Hematopoietic multipotent progenitor cell (in vitro differentiated cells): ENCODE results near the gene GAS2. TPM values are rescaled to one million over a fixed set of nuclear protein-coding genes. Genes with fewer than 3 reads are reported as not detected.

Source experiments
- DNase-seq, 3 donors: peaks; one replicate each; pipeline ENCODE4 v3.0.0-alpha.2; 2011 to 2015; ENCODE audit warnings: low read depth in 2 of 3, low spot score in 2 of 3
- total RNA-seq: library from RNA; depleted of rRNA; stranded (reverse); fragments of >200 nt; gene quantifications from one replicate; pipeline ENCODE4 v1.2.3, GENCODE V29; 2012

GAS2 gene
- total RNA-seq, 1 donor: 4.8 TPM

GRCh38 chr11:22785251-22785650 lies 118.8 kb downstream of the GAS2 start:
- DNase-seq: no peak

- no peak for DNase-seq
These were observed 120.1 kb downstream of the GAS2 start for GRCh38 chr11:22786475-22786874.

- no peak for DNase-seq
These were observed 120.6 kb downstream of the GAS2 start for GRCh38 chr11:22787055-22787454.

- peak; percentile 1 to 70 (median 19) for DNase-seq
These were observed 121.2 kb downstream of the GAS2 start for GRCh38 chr11:22787551-22788162.

DNA sequence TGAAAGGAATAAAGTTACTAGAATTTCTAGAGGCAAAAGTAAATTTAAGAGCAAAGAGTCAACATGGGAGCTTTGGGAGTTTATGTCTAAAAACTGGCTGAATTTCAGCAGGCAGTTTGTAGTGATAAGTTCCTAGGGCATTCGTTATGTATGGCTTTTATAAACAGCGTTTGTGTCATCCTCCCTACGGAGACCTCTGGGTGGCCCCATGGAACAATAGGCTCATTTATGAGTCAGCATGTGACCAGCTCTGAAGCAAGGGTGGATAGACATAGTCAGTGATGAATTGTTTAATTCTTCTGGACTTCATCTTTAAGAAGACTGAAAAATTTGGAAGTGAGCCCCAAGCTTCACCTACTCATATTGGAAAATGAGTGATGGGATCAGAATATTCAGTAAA lies 126.1 kb downstream of the GAS2 start:
- DNase-seq: no peak

- no peak for DNase-seq
These were observed 129.5 kb downstream of the GAS2 start for GRCh38 chr11:22795914-22796313.

DNA sequence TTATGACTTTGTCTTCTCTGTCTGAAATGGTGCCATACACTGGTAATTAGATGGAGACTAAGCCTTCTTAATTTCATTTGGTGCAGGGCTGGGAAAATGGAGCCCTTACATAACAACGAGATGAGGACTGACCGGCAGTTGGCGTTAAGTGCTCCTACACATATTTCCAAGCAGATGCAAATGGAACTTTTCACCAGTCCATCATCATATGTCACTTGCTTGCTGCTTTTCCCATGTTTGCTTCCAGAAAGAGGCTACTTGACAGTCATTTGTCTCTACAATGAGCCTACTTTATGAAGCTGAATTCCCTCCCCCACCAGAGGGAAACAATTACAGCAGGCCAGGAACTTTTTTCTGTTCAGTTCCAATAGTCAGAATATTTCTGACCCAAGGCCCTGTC lies 130.6 kb downstream of the GAS2 start:
- no peak for DNase-seq

DNA sequence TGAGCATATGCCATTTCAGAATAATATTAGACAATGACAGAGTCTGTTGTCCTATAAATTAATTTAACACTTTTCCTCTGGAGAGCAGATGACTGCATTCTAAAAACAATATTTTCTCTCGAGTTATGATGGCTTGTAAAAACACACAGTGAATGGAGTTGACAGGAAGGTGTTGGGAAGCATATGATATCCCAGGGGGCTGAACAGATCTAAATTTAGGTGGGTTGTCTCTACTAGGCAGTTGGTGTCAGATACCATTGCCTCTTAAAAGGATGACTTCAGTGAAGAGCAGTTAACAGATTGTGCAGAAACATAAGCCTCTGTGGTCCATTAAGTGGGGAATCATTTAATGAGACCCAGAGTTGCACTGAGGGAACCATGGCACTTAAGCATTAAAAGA lies 132.5 kb downstream of the GAS2 start:
- DNase-seq: no peak

DNA sequence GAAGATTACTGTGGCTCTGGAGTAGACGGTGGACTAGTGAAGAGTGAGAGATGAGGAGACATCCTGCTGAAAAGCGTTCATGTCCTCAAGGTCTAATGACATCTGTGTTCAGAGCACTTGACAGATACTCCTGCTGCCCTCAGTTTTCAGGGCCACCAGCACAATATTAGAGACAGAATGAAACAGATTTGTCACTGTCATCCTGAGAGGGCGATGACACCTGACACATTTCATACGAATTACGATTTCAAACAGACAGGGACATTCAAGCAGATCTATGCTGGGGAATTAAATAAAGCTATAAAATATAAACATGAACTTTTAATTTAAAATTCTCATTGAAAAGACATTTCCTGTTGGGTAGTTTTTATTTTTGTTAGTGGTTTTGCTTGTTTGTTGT lies 134.1 kb downstream of the GAS2 start:
- DNase-seq: no peak

DNA sequence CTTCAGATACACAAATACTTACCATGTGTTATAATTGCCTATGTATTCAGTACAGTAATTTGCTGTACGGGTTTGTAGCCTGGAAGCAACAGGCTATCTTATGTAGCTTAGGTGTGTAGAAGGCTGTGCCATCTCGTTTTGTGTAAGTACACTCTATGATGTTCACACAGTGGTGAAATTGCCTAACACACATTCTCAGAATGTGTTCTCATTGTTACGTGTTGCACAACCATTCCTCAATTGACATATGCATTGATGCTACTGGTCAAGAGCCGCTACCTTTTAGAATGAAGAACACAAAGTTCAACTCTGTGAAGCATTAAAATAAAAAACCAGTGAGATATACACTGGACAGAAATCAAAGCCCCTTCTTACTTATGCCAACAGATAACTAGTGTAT lies 136.4 kb downstream of the GAS2 start:
- no peak for DNase-seq

- no peak for DNase-seq
These were observed 141.0 kb downstream of the GAS2 start for GRCh38 chr11:22807391-22807790.

DNA sequence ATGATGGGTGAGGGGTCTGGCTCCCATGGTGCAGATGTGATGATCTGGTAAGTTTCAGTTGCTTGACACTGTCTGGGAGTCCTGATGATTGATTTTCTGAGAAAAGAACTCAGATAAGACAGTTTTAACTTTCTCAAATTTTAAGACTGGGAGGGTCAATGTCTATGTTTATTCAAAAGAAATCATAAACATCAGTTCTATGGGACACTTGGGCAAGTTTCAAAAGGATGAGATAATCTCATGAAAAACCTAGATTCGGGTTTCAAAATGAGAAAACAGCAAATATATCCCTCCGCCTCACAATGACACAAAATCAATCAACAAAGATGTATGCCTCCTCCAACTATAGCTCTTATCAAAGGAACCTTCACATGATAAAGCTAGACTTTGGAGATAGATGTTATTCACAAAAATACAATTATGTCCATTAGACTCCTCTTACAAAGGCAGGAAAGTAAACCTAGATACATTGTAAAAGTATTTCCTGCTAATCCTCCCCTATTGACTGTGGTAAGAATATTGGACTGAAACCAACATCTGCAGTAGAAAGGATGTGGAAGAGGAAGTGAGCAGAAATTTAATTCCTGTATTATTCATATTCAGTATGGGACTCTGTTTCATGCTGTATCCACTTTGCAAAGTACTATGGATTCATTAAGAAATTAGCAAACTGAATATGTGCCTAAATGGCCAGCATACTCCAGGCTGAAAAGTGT lies 141.6 kb downstream of the GAS2 start:
- peak in 1 of 3 donors; percentile 34 for DNase-seq

- no peak for DNase-seq
These were observed 142.3 kb downstream of the GAS2 start for GRCh38 chr11:22808571-22809197.

DNA sequence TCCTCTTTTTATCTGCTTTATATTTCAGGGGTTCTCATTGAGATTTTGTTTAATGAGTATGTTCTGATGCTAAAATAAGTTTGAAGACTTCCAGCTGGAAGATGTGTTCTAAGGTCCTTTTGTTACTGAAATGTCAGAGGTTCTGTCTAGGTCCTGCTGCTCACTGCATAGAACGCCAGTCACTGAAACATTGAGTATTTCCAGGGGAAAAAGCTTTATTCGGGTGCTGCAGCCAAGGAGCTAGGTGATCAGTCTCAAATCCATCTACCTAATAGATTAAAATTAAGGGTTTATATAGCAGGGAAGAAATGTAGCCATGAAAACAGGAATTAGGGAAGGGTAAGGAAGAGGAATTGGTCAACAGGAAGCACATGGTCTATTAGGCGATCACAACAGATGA lies 143.5 kb downstream of the GAS2 start:
- no peak for DNase-seq

DNA sequence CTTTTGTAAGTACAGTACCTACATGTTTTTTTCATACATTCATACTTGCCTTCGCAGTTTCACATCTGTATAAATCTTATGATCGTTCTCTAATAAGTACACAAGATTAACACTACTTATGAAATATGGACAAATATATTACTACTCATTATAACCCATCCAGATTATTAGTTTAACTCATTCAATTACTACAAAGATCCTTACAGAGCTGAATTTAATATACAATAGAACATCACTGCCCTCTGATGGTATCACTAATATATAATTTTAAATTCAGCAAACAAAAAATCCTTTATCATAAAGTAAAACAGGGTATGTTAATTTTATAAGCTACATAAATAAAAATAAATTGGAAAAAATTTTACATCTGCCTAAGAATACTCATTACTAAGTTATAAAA lies 155.8 kb downstream of the GAS2 start:
- DNase-seq: no peak

DNA sequence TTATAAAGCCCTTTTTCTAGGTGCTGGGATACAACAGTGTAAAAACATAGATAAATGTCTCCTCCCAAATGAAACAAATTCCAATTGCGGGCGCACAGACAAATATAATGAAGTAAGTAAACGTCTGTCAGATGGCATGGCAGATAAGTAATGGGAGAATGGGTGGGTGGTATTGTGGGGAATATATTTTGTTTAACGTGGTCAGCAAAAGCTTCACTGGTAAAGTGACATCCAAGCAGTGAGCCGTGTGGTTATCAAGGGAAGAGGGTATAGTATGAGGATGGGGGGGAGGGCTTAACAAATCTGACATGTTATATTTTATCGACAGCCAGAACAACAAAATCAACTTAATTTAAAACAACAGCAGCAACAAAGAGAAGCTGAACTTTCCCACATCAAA lies 162.0 kb downstream of the GAS2 start:
- DNase-seq: no peak

- peak; percentile 85 to 99 (median 97) for DNase-seq
These were observed 163.0 kb downstream of the GAS2 start, which contains the start of gene SVIP for GRCh38 chr11:22829231-22830081. Gene SVIP, minus strand, starts transcription at chr11:22829801. Its CDS starts 53 bp downstream, at chr11:22829748.

GRCh38 chr11:22830082-22830414 lies 163.6 kb downstream of the GAS2 start:
- no peak for DNase-seq

DNA sequence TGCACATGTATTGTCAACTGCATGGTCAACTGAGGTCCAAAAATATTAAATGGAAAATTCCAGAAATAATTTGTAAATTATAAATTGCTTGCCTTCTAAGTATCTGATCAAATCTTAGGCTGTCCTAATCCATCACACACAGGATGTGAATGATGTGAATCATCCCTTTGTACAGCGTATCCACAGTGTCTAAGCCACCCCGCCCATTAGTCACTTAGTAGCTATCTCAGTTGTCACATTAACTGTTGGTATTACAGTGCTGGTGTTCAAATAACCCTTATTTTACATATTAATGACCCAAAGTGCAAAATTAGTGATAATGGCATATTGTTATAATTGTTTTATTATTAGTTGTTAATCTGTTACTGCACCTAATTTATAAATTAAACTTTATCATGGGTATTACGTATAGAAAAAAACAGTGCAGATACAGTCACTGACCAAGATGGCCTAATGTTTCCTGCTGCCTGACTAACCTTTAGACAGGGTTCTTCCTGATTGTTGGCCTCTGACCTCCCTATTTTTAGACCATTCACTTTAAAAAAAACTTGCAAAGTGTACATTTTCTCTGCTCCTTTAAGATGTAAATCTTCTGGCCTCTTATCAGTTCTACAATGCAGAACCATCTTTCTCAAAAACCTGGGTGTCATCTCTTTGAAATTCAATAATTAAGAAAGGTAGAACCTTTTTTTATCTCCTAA lies 166.1 kb downstream of the GAS2 start:
- no peak for DNase-seq

DNA sequence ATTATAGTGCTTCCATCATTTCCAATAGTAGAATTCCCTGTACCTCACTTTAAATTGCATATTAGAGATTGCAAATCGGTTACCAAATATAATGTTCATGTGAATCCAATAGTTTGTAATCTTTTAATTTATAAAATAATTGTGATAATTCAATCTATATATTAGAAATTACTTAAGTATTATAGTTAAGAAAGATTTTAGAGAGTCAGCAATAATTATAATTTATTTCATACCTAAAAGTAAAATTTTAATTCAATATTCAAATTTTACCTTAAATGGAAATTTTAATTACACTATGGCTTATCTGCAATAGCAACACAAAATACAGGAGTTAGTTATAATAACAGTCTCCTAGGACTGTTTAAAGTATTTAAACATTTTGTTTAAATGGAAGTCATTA lies 180.3 kb downstream of the GAS2 start:
- DNase-seq: no peak

- peak in 1 of 3 donors; percentile 57 for DNase-seq
These were observed 185.1 kb downstream of the GAS2 start for GRCh38 chr11:22851477-22851876.
